HG03558 (cell line): Measurements from ENCODE around the gene TMEM184B.

Experiments used
- ATAC-seq: cut with Tn5 transposase; IDR thresholded peaks from one replicate; pipeline ENCODE4 v1.9.1; 2021; ENCODE audit warnings: moderate number of reproducible peaks; ENCODE audit not compliant: unreplicated experiment; ENCODE audit errors: extremely low read depth

The TMEM184B gene

GRCh38 chr22:38230916-38231315 lies 41.9 kb downstream of the TMEM184B start:
- no peak for ATAC-seq

DNA sequence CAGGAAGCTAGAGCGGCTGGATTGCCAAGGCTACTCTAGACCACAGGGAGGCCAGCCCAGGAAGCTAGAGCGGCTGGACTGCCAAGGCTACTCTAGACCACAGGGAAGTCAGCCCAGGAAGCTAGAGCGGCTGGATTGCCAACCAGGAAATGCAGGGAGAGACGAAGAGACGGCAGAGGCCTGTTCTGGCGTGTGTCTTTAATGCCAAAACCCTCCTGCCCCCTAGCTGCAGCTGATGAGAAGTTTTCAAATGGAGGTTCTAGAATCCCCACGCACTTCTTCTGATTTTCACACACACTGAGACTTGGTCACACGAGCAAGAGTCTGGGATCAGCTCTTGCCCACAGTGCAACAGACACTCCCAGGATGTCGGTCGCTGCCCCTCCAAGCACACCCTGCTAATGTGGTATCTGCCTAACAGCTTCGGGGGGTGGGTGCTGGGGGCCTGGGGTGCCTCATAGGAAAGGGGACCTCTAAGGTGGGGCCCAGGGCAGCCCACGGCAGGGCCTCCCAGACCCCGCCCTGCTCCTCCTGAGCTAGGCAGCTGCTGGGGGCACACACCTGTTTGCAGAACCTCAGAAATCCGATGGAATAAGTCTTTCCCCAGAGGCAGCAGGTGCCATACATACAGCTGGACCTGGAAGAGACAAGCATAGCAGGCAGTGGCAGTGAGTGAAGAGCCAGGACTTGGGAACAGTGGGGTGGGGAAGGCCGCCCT lies 42.5 kb downstream of the TMEM184B start:
- ATAC-seq, result no peak

GRCh38 chr22:38228873-38229740 lies 43.7 kb downstream of the TMEM184B start:
- ATAC-seq, result no peak

DNA sequence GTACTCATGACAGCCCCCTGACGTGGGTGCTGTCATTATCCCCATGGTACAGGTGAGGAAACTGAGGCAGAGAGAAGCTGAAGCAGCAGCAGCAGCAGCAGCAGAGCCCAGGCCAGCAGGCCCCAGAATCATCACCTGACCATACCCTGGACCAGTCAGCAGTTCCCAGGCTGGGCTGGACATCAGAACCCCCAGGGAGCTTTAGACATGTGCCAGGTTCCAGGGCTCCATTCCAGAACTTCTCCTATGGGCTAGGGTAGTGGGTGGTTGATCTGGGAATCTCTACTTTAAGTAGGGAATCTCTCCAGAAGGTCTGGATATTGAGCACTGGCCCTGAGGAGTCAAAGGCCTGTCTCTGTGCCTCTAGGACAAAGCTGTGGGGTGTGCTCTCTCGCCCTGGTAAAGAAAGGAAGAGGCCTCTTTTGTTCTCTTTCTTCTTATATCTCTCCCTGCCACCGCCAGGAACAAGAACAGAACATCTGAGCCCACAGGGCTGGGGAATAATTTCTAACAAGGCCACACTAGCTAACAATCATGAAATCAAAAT lies 44.4 kb downstream of the TMEM184B start:
- no peak for ATAC-seq

DNA sequence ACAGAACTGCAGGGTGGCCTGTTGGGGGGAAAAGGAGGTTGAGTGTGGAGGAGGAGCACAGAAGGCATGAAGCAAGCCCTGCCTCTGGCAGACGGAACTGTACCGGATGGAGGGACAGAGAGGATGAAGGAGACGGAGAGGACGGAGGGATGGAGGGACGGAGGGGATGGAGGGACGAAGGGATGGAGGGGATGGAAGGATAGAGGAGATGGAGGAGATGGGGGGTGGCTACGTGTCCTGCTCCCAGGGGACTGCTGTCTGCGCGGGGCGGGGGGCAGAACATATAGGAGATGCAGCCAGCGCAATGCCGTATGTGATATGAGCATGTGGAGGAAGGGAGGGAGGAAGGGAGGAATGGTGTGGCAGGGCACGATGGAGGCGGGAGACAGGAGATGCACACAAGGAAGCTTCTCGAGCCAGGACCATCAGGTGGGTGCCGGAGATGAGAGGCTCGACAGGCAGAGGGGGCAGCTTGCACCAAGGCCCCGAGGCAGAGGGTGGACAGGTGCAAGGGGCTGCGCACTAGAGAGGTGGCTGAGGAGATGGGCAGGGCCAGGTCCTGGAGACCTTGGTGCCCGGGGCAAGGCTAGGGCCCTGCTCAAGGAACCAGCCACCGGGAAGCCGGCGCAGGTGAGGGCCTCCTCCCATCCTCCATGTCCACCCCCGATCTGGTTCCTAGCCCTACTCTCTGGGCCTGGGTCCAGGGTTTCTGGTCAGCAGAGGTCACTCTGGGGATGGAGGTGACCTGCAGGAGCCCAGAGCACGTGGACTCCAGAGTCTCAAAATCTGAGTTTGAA lies 45.8 kb downstream of the TMEM184B start:
- ATAC-seq, result no peak

DNA sequence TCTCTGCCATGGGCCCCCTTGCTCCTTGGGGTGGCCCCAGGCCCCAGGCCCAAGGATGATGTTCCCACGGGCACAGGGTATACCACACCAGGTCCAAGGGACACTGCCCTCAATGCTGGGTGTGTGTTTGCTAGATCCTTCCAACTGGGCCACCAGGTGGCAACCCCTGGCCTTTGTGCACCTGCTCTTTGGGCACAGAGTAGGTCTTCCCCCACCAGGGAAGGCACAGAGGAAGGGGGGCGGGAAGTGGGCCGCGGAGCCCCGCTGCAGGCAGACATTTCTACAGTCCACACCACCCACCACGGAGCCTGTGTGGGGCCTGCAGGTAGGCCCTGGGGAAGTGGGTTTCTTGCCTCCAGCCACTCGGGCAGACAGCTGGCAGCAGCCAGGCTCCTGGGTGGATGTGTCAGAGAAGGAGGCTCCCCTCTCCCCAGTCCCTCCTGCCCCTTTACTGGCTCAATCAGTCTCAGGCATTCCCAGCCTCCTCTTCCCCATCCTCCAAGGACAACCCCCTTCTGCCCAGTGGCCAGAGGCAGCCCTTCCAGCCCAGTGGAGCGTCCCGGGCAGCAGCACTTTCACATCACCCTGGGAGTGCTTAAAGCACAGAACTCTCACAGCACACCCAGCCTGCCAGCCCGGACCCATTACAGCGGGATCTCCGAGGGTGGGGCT lies 49.4 kb downstream of the TMEM184B start:
- ATAC-seq, result no peak

DNA sequence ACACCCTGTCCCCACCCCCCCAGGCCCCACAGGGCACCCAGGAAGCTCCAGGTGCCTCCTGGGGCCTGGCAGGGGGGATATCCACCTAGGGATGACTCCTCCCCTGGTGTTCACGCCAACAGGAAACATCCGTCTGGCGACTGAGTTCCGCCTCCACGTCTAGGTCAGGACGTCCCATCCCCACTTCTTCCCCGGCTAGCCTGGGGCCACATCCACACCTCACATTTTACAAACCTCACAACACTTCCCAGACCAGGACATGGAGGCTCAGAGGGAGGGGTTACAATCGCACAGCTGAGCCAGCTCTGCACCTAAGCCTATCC lies 50.1 kb downstream of the TMEM184B start:
- ATAC-seq, result no peak

DNA sequence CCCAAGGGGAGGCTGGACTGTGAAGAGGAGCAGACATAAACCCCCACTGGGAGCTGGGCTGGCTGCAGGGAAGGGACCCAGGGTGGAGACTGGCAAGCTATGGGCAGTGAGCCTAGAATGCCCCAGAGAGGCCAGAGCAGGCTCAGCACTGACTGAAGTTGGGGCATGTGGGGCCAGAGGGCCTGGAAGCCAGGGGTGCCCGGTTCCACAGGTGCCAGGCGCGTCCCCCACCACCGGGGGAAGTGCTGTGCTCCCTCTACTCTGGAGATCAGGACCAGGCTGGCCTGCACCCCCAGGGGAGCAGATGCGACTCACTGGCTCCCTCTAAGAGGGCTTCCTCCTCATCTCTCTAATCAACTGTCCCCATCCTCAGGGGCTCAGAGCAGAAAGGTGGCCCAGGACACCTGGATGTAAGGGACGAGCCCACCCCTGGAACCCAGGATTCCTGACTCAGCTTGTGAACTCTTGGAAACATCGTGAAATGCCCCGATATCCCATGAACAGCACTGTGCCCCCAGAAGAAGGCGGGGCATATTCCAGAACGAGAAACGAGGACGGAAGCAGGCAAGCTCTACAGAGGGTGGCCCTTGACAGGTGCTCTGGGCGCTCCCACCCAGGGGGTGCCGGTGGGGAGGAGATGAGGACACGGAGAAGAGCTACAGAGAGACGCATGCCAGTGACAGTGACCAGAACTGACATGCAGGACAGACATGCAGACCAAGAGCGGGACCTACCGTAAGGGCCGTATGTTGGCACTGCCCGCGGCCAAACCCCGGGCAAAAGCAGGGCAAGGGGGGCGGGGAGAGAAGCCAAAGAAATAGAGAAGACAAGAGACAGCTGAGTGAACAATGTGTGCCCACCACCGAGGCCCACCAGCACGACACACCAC lies 50.7 kb downstream of the TMEM184B start:
- ATAC-seq, result no peak

DNA sequence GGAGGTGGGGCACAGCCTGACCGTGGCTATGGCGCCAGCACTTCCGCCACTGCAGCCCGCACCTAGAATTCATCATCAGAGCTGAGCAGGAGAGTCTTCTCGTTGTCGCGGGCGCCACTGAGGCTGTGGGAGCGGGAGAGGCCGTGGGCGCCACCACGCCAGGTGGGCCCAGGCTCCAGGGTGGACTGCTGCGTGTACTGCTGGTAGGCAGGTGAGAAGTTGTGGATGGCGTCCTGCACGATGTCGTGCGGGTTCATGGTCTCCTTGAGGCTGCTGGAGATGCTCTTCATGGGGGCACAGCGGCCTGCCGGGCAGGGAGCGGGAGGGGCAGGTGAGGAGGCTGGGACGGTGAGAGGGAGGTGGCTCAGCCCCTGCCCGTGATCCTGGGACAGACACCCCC lies 51.4 kb downstream of the TMEM184B start:
- no peak for ATAC-seq

DNA sequence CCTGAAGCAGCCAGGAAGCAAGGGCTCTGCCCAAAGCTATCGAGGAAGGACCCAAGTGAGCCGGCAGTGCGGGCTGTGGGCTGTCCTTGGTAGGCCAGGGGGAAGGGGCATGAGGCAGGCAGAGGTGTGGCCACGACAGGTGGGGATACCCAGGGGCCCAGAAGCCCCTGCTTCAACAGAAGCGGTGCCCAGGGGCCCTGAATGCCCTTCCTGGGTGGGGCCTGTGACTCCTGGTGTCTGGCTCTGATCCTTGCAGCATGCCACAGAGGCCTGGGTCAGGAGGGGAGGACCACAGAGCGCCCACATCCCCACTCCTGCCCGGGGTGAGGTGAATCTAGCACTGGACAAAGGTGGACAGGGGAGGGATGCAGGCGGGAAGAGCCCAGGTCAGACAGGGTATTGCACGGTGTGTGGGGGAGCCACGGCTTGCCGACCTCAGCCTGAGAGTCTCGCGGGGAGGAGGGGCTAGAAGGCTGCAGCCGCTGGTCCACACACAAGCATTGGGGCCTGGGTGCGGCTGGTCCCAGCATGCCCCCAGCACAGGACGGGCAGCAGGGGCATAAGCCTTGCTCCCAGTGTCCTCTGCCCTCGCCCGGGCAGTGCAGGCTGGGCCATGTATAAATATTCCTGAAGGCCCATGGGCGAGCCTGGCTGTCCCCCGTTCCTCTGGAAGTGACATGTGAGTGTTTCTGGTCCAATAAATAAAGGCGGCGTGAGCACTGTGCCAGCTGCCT lies 52.0 kb downstream of the TMEM184B start:
- ATAC-seq, result no peak

- ATAC-seq, result no peak
Observed at GRCh38 chr22:38220163-38220562, 52.6 kb downstream of the TMEM184B start.

- no peak for ATAC-seq
Observed at GRCh38 chr22:38219632-38220031, 53.2 kb downstream of the TMEM184B start.

- no peak for ATAC-seq
Observed at GRCh38 chr22:38218661-38219622, 53.9 kb downstream of the TMEM184B start.

DNA sequence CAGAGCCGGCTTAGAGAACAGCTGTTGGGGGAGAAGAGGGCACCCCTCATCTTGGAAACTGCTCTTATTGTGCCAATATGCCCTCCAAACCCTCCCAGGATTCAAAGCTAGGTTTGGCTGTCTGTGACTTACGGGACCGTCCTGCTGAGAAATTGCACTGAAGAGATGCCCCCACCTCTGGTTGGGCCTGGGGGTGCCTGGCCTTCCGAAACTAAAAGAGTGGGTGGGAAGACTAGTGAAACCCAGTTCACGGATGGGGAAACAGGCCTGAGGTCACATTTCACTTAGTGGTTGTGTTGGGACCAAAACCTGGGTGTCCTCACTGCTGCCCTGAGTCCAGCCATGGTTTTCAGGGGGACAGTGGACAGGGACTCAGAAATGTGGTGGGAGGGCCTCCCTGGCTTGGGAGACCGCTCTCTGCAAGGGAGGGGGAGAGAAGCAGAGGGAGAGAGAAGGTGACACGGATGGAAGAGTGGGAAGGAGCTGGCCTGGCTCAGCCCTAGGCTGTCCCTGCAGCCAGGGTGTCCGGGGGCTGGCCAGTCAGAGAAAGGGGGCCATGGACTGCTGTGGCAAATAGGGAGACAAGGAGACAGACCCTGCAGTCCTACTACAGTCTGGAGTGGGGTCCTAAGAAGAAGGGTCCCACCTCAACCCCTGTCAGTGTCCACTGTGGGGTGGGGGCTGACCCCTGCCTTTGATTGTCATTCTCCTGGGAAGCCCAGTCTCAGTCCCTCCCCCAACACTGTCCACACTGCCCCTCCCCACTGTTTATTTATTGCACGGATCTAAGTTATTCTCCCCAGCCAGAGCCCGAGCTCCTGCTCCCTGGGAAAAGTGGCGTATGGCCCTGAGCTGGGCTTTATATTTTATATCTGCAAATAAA lies 57.4 kb downstream of the TMEM184B start:
- no peak for ATAC-seq

DNA sequence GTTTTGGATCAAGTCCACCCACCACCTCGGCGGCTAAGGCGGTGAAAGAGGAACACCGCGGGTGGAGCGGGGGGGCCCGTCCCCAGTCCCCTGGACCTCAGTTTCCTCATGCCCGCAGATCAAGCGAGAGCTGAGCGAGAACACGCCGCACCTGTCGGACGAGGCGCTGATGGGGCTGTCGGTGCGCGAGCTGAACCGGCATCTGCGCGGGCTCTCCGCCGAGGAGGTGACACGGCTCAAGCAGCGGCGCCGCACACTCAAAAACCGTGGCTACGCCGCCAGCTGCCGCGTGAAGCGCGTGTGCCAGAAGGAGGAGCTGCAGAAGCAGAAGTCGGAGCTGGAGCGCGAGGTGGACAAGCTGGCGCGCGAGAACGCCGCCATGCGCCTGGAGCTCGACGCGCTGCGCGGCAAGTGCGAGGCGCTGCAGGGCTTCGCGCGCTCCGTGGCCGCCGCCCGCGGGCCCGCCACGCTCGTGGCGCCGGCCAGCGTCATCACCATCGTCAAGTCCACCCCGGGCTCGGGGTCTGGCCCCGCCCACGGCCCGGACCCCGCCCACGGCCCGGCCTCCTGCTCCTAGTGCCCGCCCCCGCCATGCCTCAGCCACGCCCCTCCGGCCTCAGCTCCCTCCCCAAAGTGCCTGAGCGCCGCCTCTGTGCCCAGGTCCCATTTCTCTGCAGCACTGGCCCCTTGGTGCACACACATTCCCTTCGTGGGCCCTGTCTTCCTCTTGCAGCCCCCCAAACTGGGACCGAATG lies 58.3 kb downstream of the TMEM184B start:
- ATAC-seq, result no peak

DNA sequence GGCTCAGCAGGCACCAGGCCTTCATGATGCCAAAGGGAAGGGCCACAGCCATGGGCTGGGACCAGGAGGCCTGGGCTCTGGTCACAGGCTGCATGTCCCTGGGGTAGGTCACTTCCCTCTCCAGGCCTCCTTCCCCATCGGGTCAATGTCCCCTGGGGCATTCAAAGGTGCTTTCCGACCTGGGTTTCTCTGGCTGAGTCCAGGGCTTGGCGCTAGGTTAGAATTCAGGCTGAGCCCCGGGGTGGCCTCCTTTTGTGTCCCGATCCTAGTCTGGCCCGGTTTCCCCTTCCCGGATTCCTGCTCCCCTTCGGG lies 58.9 kb downstream of the TMEM184B start:
- no peak for ATAC-seq
